Mucosa of stomach (tissue), 1 donor: ENCODE results near the gene PBRM1.

Experiments
- H3K27me3 ChIP-seq: one replicate; pipeline ENCODE4 v1.7.0; 2013; ENCODE audit warnings: mild to moderate bottlenecking, low read length; ENCODE audit not compliant: control insufficient read depth, insufficient read depth
- H3K36me3 ChIP-seq: one replicate; pipeline ENCODE4 v1.7.0; 2013; ENCODE audit warnings: low read length; ENCODE audit not compliant: control insufficient read depth, insufficient read depth
- H3K4me1 ChIP-seq: one replicate; pipeline ENCODE4 v1.7.0; 2013; ENCODE audit warnings: mild to moderate bottlenecking, low read length; ENCODE audit not compliant: control insufficient read depth, insufficient read depth
- H3K4me3 ChIP-seq: one replicate; pipeline ENCODE4 v1.7.0; 2013; ENCODE audit warnings: low read length
- H3K9ac ChIP-seq: one replicate; pipeline ENCODE4 v1.7.0; 2013; ENCODE audit warnings: mild to moderate bottlenecking, low read length, moderate library complexity
- H3K9me3 ChIP-seq: one replicate; pipeline ENCODE4 v1.7.0; 2013; ENCODE audit warnings: mild to moderate bottlenecking, low read length, moderate library complexity; ENCODE audit not compliant: control insufficient read depth
- donor health status: Pancreatic carcinoma.

The PBRM1 gene

GRCh38 chr3:52696830-52697631, 11.3 kb upstream of the PBRM1 start:
- Histone ChIP-seq H3K9me3 (no peaks in the 10 kb centered on the region), H3K27me3 (no peaks in the 10 kb centered on the region), H3K4me3 (no peak overlapping the region), H3K4me1 (no peaks in the 10 kb centered on the region), H3K9ac (no peak overlapping the region), H3K36me3 (peaks cover 30% of the 10 kb centered on the region)

- Histone ChIP-seq H3K9ac (no peak overlapping the region), H3K4me1 (no peaks in the 10 kb centered on the region), H3K27me3 (no peaks in the 10 kb centered on the region), H3K36me3 (peaks cover 30% of the 10 kb centered on the region), H3K9me3 (no peaks in the 10 kb centered on the region), H3K4me3 (no peak overlapping the region)
Measured at GRCh38 chr3:52695798-52696671, 10.3 kb upstream of the PBRM1 start.

- H3K27me3 ChIP-seq: no peaks in the 10 kb centered on the region
- H3K4me3 ChIP-seq: no peak overlapping the region
- H3K4me1 ChIP-seq: peaks cover 2% of the 10 kb centered on the region
- H3K9ac ChIP-seq: no peak overlapping the region
- H3K36me3 ChIP-seq: peaks cover 33% of the 10 kb centered on the region
- no peaks in the 10 kb centered on the region for H3K9me3 ChIP-seq
Measured at GRCh38 chr3:52694528-52695189, 8.9 kb upstream of the PBRM1 start.

- peaks cover 3% of the 10 kb centered on the region for H3K4me1 ChIP-seq
Measured at GRCh38 chr3:52693071-52693470, 7.4 kb upstream of the PBRM1 start.

GRCh38 chr3:52690560-52690959, 4.8 kb upstream of the PBRM1 start:
- no peak overlapping the region for H3K4me3 ChIP-seq
- H3K9ac ChIP-seq: no peak overlapping the region
- peaks cover 28% of the 10 kb centered on the region for H3K36me3 ChIP-seq
- H3K9me3 ChIP-seq: no peaks in the 10 kb centered on the region
- no peaks in the 10 kb centered on the region for H3K27me3 ChIP-seq
- peaks cover 18% of the 10 kb centered on the region for H3K4me1 ChIP-seq

More at GRCh38 chr3:52693071-52693470, 7.4 kb upstream of the PBRM1 start:
- H3K4me3 ChIP-seq: no peak overlapping the region
- H3K27me3 ChIP-seq: no peaks in the 10 kb centered on the region
- no peak overlapping the region for H3K9ac ChIP-seq
- H3K9me3 ChIP-seq: no peaks in the 10 kb centered on the region
- H3K36me3 ChIP-seq: peaks cover 34% of the 10 kb centered on the region

GRCh38 chr3:52689151-52689550, 3.4 kb upstream of the PBRM1 start:
- no peaks in the 10 kb centered on the region for H3K9me3 ChIP-seq
- H3K36me3 ChIP-seq: peaks cover 24% of the 10 kb centered on the region
- H3K27me3 ChIP-seq: no peaks in the 10 kb centered on the region
- H3K4me3 ChIP-seq: no peak overlapping the region
- no peak overlapping the region for H3K9ac ChIP-seq
- peaks cover 22% of the 10 kb centered on the region for H3K4me1 ChIP-seq

GRCh38 chr3:52688266-52688665, 2.6 kb upstream of the PBRM1 start:
- Histone ChIP-seq H3K4me3 (no peak overlapping the region), H3K36me3 (peaks cover 17% of the 10 kb centered on the region), H3K9me3 (no peaks in the 10 kb centered on the region), H3K4me1 (peaks cover 22% of the 10 kb centered on the region), H3K27me3 (no peaks in the 10 kb centered on the region), H3K9ac (peak overlapping the region; percentile 19)

GRCh38 chr3:52685285-52685708, 416 bp downstream of the PBRM1 start:
- H3K9me3 ChIP-seq: no peaks in the 10 kb centered on the region
- H3K9ac ChIP-seq: peak overlapping the region; percentile 78
- no peak overlapping the region for H3K4me3 ChIP-seq
- H3K36me3 ChIP-seq: peaks cover 9% of the 10 kb centered on the region
- H3K4me1 ChIP-seq: peaks cover 22% of the 10 kb centered on the region
- H3K27me3 ChIP-seq: no peaks in the 10 kb centered on the region

GRCh38 chr3:52684184-52684583, 1.5 kb downstream of the PBRM1 start:
- peaks cover 23% of the 10 kb centered on the region for H3K4me1 ChIP-seq
- H3K36me3 ChIP-seq: peaks cover 5% of the 10 kb centered on the region
- H3K27me3 ChIP-seq: no peaks in the 10 kb centered on the region
- H3K9ac ChIP-seq: no peak overlapping the region
- no peaks in the 10 kb centered on the region for H3K9me3 ChIP-seq
- no peak overlapping the region for H3K4me3 ChIP-seq

- Histone ChIP-seq H3K36me3 (peaks cover 5% of the 10 kb centered on the region), H3K4me1 (peaks cover 23% of the 10 kb centered on the region), H3K4me3 (no peak overlapping the region), H3K27me3 (no peaks in the 10 kb centered on the region), H3K9ac (no peak overlapping the region), H3K9me3 (no peaks in the 10 kb centered on the region)
Measured at GRCh38 chr3:52683611-52684010, 2.1 kb downstream of the PBRM1 start.

- Histone ChIP-seq H3K4me3 (no peak overlapping the region), H3K36me3 (no peaks in the 10 kb centered on the region), H3K27me3 (no peaks in the 10 kb centered on the region), H3K4me1 (peaks cover 13% of the 10 kb centered on the region), H3K9ac (no peak overlapping the region), H3K9me3 (no peaks in the 10 kb centered on the region)
Measured at GRCh38 chr3:52682016-52682415, 3.7 kb downstream of the PBRM1 start.

- Histone ChIP-seq H3K4me3 (no peak overlapping the region), H3K9me3 (no peaks in the 10 kb centered on the region), H3K36me3 (no peaks in the 10 kb centered on the region), H3K4me1 (peaks cover 9% of the 10 kb centered on the region), H3K9ac (no peak overlapping the region), H3K27me3 (no peaks in the 10 kb centered on the region)
Measured at GRCh38 chr3:52681596-52681995, 4.1 kb downstream of the PBRM1 start.
